GM10248 (cell line): ENCODE data around the gene RAB38.

Source experiments
- CTCF ChIA-PET: fragments of 300-600 bp; sonication (Branson Sonifier 250); formaldehyde crosslinking; extraction: SDS; loops from one replicate; lab custom pipeline; 2021; ENCODE audit warnings: antibody characterized with exemption; lab: Yijun Ruan, JAX
- POLR2A ChIA-PET: fragments of 350-650 bp; sonication (Branson Sonifier 250); formaldehyde crosslinking; extraction: SDS; loops from one replicate; lab custom pipeline; 2020; ENCODE audit warnings: antibody characterized with exemption; lab: Yijun Ruan, JAX
- DNase-seq: peaks from one replicate; pipeline ENCODE4 v3.0.0; 2012; ENCODE audit errors: extremely low spot score
- CTCF ChIP-seq: IDR thresholded peaks from 2 replicates; pipeline ENCODE4 v1.5.1; 2012; ENCODE audit warnings: mild to moderate bottlenecking, low read depth; ENCODE audit errors: extremely low read depth, missing control alignments, control extremely low read depth

Gene RAB38

GRCh38 chr11:88178191-88178590 is 2.9 kb upstream of the RAB38 start:
- CTCF ChIA-PET = interaction anchor here (1.1 to 2.0 kb wide), 5 partner anchors 8 to 32 kb away, joined by 3 to 8 read pairs (median 3); no protein-coding TSS in a partner anchor
- POLR2A ChIA-PET = no interaction called here
- no peak for DNase-seq
- no peak for TF ChIP-seq CTCF

GRCh38 chr11:88175569-88176075 is 379 bp upstream of the RAB38 start:
- no peak for TF ChIP-seq CTCF
- ChIA-PET CTCF (interaction anchor here (1.0 to 1.6 kb wide), 6 partner anchors 14 to 309 kb away, joined by 3 to 4 read pairs (median 3); no protein-coding TSS in a partner anchor), POLR2A (interaction anchor here (0.6 kb wide), 1 partner anchor 161 kb away, joined by 4 read pairs; no protein-coding TSS in a partner anchor)
- DNase-seq = no peak

- TF ChIP-seq CTCF = no peak
- ChIA-PET CTCF (no interaction called here), POLR2A (no interaction called here)
- DNase-seq = no peak
Observed at GRCh38 chr11:88173956-88174355, 1.3 kb downstream of the RAB38 start.

GRCh38 chr11:88171982-88172381 is 3.3 kb downstream of the RAB38 start:
- DNase-seq = no peak
- POLR2A ChIA-PET = no interaction called here
- TF ChIP-seq CTCF = no peak
- CTCF ChIA-PET = interaction anchor here (1.1 to 3.6 kb wide), 2 partner anchors 16 to 371 kb away, joined by 3 to 12 read pairs; no protein-coding TSS in a partner anchor

- no peak for TF ChIP-seq CTCF
- ChIA-PET CTCF (interaction anchor here (1.0 to 3.6 kb wide), 7 partner anchors 9 to 372 kb away, joined by 3 to 12 read pairs (median 3); no protein-coding TSS in a partner anchor), POLR2A (no interaction called here)
- DNase-seq = no peak
Observed at GRCh38 chr11:88170673-88171072, 4.6 kb downstream of the RAB38 start.

- ChIA-PET POLR2A (no interaction called here), CTCF (interaction anchor here (0.7 to 3.6 kb wide), 8 partner anchors 8 to 373 kb away, joined by 3 to 12 read pairs (median 3); no protein-coding TSS in a partner anchor)
- TF ChIP-seq CTCF = no peak
- no peak for DNase-seq
Observed at GRCh38 chr11:88169881-88170280, 5.4 kb downstream of the RAB38 start.

GRCh38 chr11:88169471-88169870 is 5.8 kb downstream of the RAB38 start:
- TF ChIP-seq CTCF = no peak
- ChIA-PET POLR2A (no interaction called here), CTCF (interaction anchor here (1.2 to 3.6 kb wide), 4 partner anchors 19 to 373 kb away, joined by 3 to 12 read pairs (median 3); no protein-coding TSS in a partner anchor)
- no peak for DNase-seq
